ENCODE measurements around the gene DOC2A. TPM values are rescaled to one million over a fixed set of nuclear protein-coding genes. Genes with fewer than 3 reads are reported as not detected.
A peak's percentile ranks its signal among the peaks of the same experiment; 100 is the strongest.

The DOC2A gene
- total and polyA plus RNA-seq, 9 of the 15 experiments (the other 6 are each of a cell fraction or from before 2014, with no cell fraction given) = 0.03 to 0.38 (median 0.28) TPM; not detected in 1

DNA sequence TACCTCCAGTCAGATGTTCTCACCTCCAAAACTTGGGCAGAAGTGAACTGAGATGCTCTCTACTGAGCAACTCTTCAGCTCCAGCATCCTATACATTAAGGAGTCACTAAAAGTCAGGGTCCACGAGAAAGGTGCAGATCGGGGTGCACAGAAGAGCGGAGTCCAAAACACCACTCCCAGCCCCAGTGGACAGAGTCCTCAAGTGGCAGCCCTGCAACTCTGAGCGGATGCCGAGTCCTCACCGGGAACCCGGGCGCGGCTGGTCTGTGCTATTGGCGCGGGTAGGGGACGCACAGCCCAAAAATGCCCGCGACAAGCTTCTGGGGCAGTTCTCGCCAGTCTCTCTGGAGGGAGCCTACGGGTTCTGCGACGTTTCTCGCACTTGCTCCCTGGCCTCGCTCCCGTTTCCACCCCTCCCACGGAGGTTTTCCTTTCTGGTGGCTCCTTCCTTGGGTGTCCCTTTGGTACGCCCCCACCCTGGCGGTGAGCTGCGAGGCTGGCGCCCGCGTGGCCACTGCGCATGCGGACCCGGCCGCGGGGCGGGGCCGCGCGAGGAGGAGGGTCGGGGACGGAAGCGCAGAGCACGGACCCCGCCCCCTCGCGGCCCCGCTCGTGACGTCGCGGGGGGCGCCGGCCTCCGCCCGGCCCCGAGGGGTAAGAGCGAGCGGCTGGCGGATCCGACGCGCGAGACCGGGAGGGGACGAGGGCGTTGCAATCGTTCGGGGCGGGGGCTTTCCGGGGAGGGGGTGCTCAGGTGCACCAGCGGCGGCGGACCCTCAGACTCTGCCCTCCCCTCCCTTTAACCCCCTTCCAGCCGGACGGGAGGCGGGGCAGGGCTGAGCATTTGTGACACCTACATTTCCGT is 49.1 kb downstream of the DOC2A start, which contains the start of gene TMEM219 (continued):
- TF ChIP-seq NCOR1 (IDR thresholded peaks at IDR 0.05) (no peak), SPI1 (IDR thresholded peaks at IDR 0.05; ENCODE audit: borderline replicate concordance, low read depth, low read length) (peak; percentile 44; the same call in 1 of the 2 replicates), FIP1L1 (IDR thresholded peaks at IDR 0.05; ENCODE audit: low read depth, low read length, poor library complexity, severe bottlenecking) (no peak), CTBP1 (IDR thresholded peaks at IDR 0.05; ENCODE audit: borderline replicate concordance) (peak; percentile 59; the same call in 1 of the 2 replicates), RAD21 (CRISPR knock-in tag; conservative IDR thresholded peaks at IDR 0.05 in 1 of 2, IDR thresholded peaks at IDR 0.05 in 1 of 2) (peak in 1 of 2 experiments; percentile 20; a peak in 2 of 4 replicates), JUND (IDR thresholded peaks at IDR 0.05; ENCODE audit: borderline replicate concordance, low read depth, low read length) (peak; percentile 88), JUND (tag; IDR thresholded peaks at IDR 0.05; ENCODE audit: borderline replicate concordance, low read depth, low read length) (no peak), CXXC5 (CRISPR knock-in tag; IDR thresholded peaks at IDR 0.05) (peak; percentile 78), GTF2E2 (tag; IDR thresholded peaks at IDR 0.05) (no peak), ATF7 (IDR thresholded peaks at IDR 0.05) (peak; percentile 99), ZZZ3 (IDR thresholded peaks at IDR 0.05) (no peak), FOXJ2 (tag; IDR thresholded peaks at IDR 0.05) (peak; percentile 51; the same call in 1 of the 2 replicates), KLF16 (IDR thresholded peaks at IDR 0.05) (0 out of 2 replicates have a peak, but pooled peaks have one; percentile 5), ZBTB1 (CRISPR knock-in tag; IDR thresholded peaks at IDR 0.05; ENCODE audit: borderline replicate concordance, low read depth) (no peak), HSF4 (CRISPR knock-in tag; IDR thresholded peaks at IDR 0.05; ENCODE audit: borderline replicate concordance) (no peak)
- TF ChIP-seq, protein P1, sequence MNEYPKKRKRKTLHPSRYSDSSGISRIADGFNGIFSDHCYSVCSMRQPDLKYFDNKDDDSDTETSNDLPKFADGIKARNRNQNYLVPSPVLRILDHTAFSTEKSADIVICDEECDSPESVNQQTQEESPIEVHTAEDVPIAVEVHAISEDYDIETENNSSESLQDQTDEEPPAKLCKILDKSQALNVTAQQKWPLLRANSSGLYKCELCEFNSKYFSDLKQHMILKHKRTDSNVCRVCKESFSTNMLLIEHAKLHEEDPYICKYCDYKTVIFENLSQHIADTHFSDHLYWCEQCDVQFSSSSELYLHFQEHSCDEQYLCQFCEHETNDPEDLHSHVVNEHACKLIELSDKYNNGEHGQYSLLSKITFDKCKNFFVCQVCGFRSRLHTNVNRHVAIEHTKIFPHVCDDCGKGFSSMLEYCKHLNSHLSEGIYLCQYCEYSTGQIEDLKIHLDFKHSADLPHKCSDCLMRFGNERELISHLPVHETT (CRISPR knock-in tag; conservative IDR thresholded peaks at IDR 0.05 in 1 of 2, IDR thresholded peaks at IDR 0.05 in 1 of 2) = 0 out of 4 replicates have a peak, but pooled peaks of 1 of the 2 experiments have one; percentile 54
- TF ChIP-seq, protein P2, sequence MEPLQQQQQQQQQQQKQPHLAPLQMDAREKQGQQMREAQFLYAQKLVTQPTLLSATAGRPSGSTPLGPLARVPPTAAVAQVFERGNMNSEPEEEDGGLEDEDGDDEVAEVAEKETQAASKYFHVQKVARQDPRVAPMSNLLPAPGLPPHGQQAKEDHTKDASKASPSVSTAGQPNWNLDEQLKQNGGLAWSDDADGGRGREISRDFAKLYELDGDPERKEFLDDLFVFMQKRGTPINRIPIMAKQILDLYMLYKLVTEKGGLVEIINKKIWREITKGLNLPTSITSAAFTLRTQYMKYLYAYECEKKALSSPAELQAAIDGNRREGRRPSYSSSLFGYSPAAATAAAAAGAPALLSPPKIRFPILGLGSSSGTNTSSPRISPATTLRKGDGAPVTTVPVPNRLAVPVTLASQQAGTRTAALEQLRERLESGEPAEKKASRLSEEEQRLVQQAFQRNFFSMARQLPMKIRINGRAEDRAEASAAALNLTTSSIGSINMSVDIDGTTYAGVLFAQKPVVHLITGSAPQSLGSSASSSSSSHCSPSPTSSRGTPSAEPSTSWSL (CRISPR knock-in tag; IDR thresholded peaks at IDR 0.05; ENCODE audit: borderline replicate concordance) = no peak
- TF ChIP-seq, protein P3, sequence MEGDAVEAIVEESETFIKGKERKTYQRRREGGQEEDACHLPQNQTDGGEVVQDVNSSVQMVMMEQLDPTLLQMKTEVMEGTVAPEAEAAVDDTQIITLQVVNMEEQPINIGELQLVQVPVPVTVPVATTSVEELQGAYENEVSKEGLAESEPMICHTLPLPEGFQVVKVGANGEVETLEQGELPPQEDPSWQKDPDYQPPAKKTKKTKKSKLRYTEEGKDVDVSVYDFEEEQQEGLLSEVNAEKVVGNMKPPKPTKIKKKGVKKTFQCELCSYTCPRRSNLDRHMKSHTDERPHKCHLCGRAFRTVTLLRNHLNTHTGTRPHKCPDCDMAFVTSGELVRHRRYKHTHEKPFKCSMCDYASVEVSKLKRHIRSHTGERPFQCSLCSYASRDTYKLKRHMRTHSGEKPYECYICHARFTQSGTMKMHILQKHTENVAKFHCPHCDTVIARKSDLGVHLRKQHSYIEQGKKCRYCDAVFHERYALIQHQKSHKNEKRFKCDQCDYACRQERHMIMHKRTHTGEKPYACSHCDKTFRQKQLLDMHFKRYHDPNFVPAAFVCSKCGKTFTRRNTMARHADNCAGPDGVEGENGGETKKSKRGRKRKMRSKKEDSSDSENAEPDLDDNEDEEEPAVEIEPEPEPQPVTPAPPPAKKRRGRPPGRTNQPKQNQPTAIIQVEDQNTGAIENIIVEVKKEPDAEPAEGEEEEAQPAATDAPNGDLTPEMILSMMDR (IDR thresholded peaks at IDR 0.05 in 2 of 3, conservative IDR thresholded peaks at IDR 0.05 in 1 of 3; ENCODE audit: insufficient read depth in 2 of 3, low read depth in 1 of 3, low read length in 3 of 3) = peak; percentile 16 to 39 (median 33); a peak in 4 of 6 replicates
- TF ChIP-seq, protein P4, sequence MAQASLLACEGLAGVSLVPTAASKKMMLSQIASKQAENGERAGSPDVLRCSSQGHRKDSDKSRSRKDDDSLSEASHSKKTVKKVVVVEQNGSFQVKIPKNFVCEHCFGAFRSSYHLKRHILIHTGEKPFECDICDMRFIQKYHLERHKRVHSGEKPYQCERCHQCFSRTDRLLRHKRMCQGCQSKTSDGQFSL (CRISPR knock-in tag; IDR thresholded peaks at IDR 0.05) = 0 out of 2 replicates have a peak, but pooled peaks have one; percentile 44
- TF ChIP-seq, protein P4 (tag; IDR thresholded peaks at IDR 0.05) = no peak
